Smooth muscle cell (in vitro differentiated cells): ENCODE measurements around the gene AKR7A2. TPM values are rescaled to one million over a fixed set of nuclear protein-coding genes. Genes with fewer than 3 reads are reported as not detected.
A peak's percentile ranks its signal among the peaks of the same experiment; 100 is the strongest.

ENCODE experiments used
- DNase-seq: peaks from one replicate; lab custom pipeline; 2025; ENCODE audit not compliant: unreplicated experiment; lab: John Stamatoyannopoulos, UW
- H2AFZ ChIP-seq: fragments of 200-600 bp; sonication (generic); 2 replicates; pipeline ENCODE4 v1.6.0; 2016; ENCODE audit warnings: antibody characterized with exemption, low read depth, mild to moderate bottlenecking
- H3F3A ChIP-seq: fragments of 200-600 bp; sonication (generic); 2 replicates; pipeline ENCODE4 v1.6.0; 2017; ENCODE audit warnings: antibody characterized with exemption, low read depth
- H3K27ac ChIP-seq: fragments of 200-600 bp; sonication (generic); 2 replicates; pipeline ENCODE4 v1.5.1; 2016; ENCODE audit warnings: low read depth, mild to moderate bottlenecking
- H3K27me3 ChIP-seq: fragments of 200-600 bp; sonication (generic); 2 replicates; pipeline ENCODE4 v1.6.1; 2016; ENCODE audit warnings: low read depth, mild to moderate bottlenecking
- H3K36me3 ChIP-seq: fragments of 200-600 bp; sonication (generic); 2 replicates; pipeline ENCODE4 v1.5.1; 2016; ENCODE audit warnings: low read depth
- H3K4me1 ChIP-seq: fragments of 200-600 bp; sonication (generic); 2 replicates; pipeline ENCODE4 v1.5.1; 2016; ENCODE audit warnings: low read depth
- H3K4me2 ChIP-seq: fragments of 200-600 bp; sonication (generic); 2 replicates; pipeline ENCODE4 v1.6.0; 2016; ENCODE audit warnings: mild to moderate bottlenecking
- H3K4me3 ChIP-seq: fragments of 200-600 bp; sonication (generic); 2 replicates; pipeline ENCODE4 v1.5.1; 2016; ENCODE audit warnings: mild to moderate bottlenecking
- H3K79me2 ChIP-seq: fragments of 200-600 bp; sonication (generic); 2 replicates; pipeline ENCODE4 v1.6.0; 2016; ENCODE audit warnings: low read depth, mild to moderate bottlenecking
- H3K9ac ChIP-seq: fragments of 200-600 bp; sonication (generic); 2 replicates; pipeline ENCODE4 v1.6.0; 2016; ENCODE audit warnings: low read depth
- H3K9me3 ChIP-seq: fragments of 200-600 bp; sonication (generic); replicated peaks from 2 replicates; pipeline ENCODE4 v1.5.1; 2016; ENCODE audit warnings: low read depth
- H4K20me1 ChIP-seq: fragments of 200-600 bp; sonication (generic); 2 replicates; pipeline ENCODE4 v1.6.0; 2016; ENCODE audit warnings: low read depth
- CTCF ChIP-seq: fragments of 200-600 bp; sonication (generic); IDR thresholded peaks from 2 replicates; pipeline ENCODE4 v1.5.1; 2017; ENCODE audit warnings: borderline replicate concordance, mild to moderate bottlenecking, antibody characterized with exemption; ENCODE audit not compliant: insufficient read depth, poor library complexity, severe bottlenecking
- WGBS: methylation state at CpG from one replicate; pipeline ENCODE4 v1.1.7; 2016; ENCODE audit warnings: low lambda C conversion rate; 5-methylcytosine and 5-hydroxymethylcytosine counted together
- polyA plus RNA-seq: library from polyadenylated mRNA; unstranded; fragments of >200 nt; fragmentation: Nextera tagmentation; extraction: Ambion mirVana; gene quantifications from 2 replicates; pipeline ENCODE4 v1.2.1, GENCODE V29; 2016
- total RNA-seq: library from RNA; depleted of rRNA; stranded (reverse); fragments of >200 nt; gene quantifications from 2 replicates; pipeline ENCODE4 v1.2.3, GENCODE V29; 2014

The AKR7A2 gene
- total and polyA plus RNA-seq, 2 experiments from 2014 or later: 67.5 to 86.4 TPM

GRCh38 chr1:19342062-19342750 lies 30.3 kb upstream of the AKR7A2 start:
- H3K36me3 ChIP-seq: no peaks in the 10 kb centered on the region
- H3F3A ChIP-seq: peaks cover under 1% of the 10 kb centered on the region
- H3K27me3 ChIP-seq: no peaks in the 10 kb centered on the region
- no peak overlapping the region for H3K9ac ChIP-seq
- 95% methylated on average over 27 of the region's 27 CpGs for WGBS
- no peak for DNase-seq
- H3K27ac ChIP-seq: no peak overlapping the region
- peaks cover 49% of the 10 kb centered on the region for H4K20me1 ChIP-seq
- H3K79me2 ChIP-seq: no peaks in the 10 kb centered on the region
- no peak for TF ChIP-seq CTCF
- H3K9me3 ChIP-seq: no peaks in the 10 kb centered on the region
- no peaks in the 10 kb centered on the region for H3K4me1 ChIP-seq
- H3K4me3 ChIP-seq: no peak overlapping the region
- H2AFZ ChIP-seq: no peak overlapping the region
- H3K4me2 ChIP-seq: no peak overlapping the region

- Histone ChIP-seq H3K4me3 (no peak overlapping the region), H3K9ac (no peak overlapping the region), H3K4me2 (no peak overlapping the region), H3F3A (peaks cover 3% of the 10 kb centered on the region), H3K9me3 (no peaks in the 10 kb centered on the region), H2AFZ (no peak overlapping the region), H3K27ac (no peak overlapping the region), H3K79me2 (no peaks in the 10 kb centered on the region), H3K27me3 (no peaks in the 10 kb centered on the region), H3K4me1 (no peaks in the 10 kb centered on the region), H4K20me1 (peaks cover 43% of the 10 kb centered on the region), H3K36me3 (no peaks in the 10 kb centered on the region)
- TF ChIP-seq CTCF: peak; percentile 92
- WGBS: 72% methylated on average over 25 of the region's 25 CpGs
- DNase-seq: peak; percentile 17
Measured at GRCh38 chr1:19341201-19342061, 29.5 kb upstream of the AKR7A2 start.

GRCh38 chr1:19340387-19340937 lies 28.5 kb upstream of the AKR7A2 start:
- WGBS: 96% methylated on average over 14 of the region's 14 CpGs
- Histone ChIP-seq H3K4me1 (no peaks in the 10 kb centered on the region), H3K9me3 (no peaks in the 10 kb centered on the region), H3K27ac (no peak overlapping the region), H3K79me2 (no peaks in the 10 kb centered on the region), H2AFZ (no peak overlapping the region), H3K4me2 (no peak overlapping the region), H3K9ac (no peak overlapping the region), H3K27me3 (no peaks in the 10 kb centered on the region), H4K20me1 (peaks cover 41% of the 10 kb centered on the region), H3K36me3 (no peaks in the 10 kb centered on the region), H3K4me3 (no peak overlapping the region), H3F3A (peaks cover 3% of the 10 kb centered on the region)
- no peak for DNase-seq
- TF ChIP-seq CTCF: no peak
